ENCODE data around the gene PGF. TPM values are rescaled to one million over a fixed set of nuclear protein-coding genes. Genes with fewer than 3 reads are reported as not detected.

PGF gene
- total and polyA plus RNA-seq, 8 donors = 1.8 to 13.3 (median 6.4) TPM; not detected in 1

GRCh38 chr14:74948228-74949175 is 6.9 kb downstream of the PGF start:
- Histone ChIP-seq H3K9me3 (no peaks in the 10 kb centered on the region), H3K36me3 (no peaks in the 10 kb centered on the region), H3K27me3 (peaks cover 0 to 28% (median 0%) of the 10 kb centered on the region in 3 donors), H3K4me3 (no peak overlapping the region), H3K4me1 (peaks cover 25 to 39% (median 30%) of the 10 kb centered on the region in 4 donors), H3K27ac (peak overlapping the region in 2 of 5 donors; percentile 2 to 6)
- intact Hi-C loops (cut with DNase I; ENCODE audit: low total_unique reads) = no loop called here
- DNase-seq = no peak
- WGBS, 5 donors = 68 to 81% (median 77%) methylated on average over 22 to 23 of the region's 23 CpGs
- TF ChIP-seq POLR2A (IDR thresholded peaks at IDR 0.05) (no peak), POLR2AphosphoS5 (IDR thresholded peaks at IDR 0.05) (no peak)
- TF ChIP-seq, protein P1, sequence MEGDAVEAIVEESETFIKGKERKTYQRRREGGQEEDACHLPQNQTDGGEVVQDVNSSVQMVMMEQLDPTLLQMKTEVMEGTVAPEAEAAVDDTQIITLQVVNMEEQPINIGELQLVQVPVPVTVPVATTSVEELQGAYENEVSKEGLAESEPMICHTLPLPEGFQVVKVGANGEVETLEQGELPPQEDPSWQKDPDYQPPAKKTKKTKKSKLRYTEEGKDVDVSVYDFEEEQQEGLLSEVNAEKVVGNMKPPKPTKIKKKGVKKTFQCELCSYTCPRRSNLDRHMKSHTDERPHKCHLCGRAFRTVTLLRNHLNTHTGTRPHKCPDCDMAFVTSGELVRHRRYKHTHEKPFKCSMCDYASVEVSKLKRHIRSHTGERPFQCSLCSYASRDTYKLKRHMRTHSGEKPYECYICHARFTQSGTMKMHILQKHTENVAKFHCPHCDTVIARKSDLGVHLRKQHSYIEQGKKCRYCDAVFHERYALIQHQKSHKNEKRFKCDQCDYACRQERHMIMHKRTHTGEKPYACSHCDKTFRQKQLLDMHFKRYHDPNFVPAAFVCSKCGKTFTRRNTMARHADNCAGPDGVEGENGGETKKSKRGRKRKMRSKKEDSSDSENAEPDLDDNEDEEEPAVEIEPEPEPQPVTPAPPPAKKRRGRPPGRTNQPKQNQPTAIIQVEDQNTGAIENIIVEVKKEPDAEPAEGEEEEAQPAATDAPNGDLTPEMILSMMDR (IDR thresholded peaks at IDR 0.05) = no peak

- intact Hi-C loops (cut with DNase I; ENCODE audit: low total_unique reads) = no loop called here
Observed at GRCh38 chr14:74947353-74948227, 7.8 kb downstream of the PGF start.

GRCh38 chr14:74946659-74947281 is 8.6 kb downstream of the PGF start:
- peak overlapping the region in 1 of 5 donors; percentile 3 for H3K27ac ChIP-seq
- intact Hi-C loops (cut with DNase I; ENCODE audit: low total_unique reads) = no loop called here
- peaks cover 29 to 46% (median 36%) of the 10 kb centered on the region in 4 donors for H3K4me1 ChIP-seq
- no peaks in the 10 kb centered on the region for H3K36me3 ChIP-seq
- DNase-seq = no peak
- peak overlapping the region in 1 of 4 donors; percentile 2 for H3K4me3 ChIP-seq
- no peaks in the 10 kb centered on the region for H3K9me3 ChIP-seq
- peaks cover 0 to 14% (median 0%) of the 10 kb centered on the region in 3 donors for H3K27me3 ChIP-seq
- no peak for TF ChIP-seq POLR2AphosphoS5 (IDR thresholded peaks at IDR 0.05)
- WGBS, 5 donors = 22 to 53% (median 28%) methylated on average over 5 of the region's 5 CpGs

More at GRCh38 chr14:74947353-74948227, 7.8 kb downstream of the PGF start:
- Histone ChIP-seq H3K9me3 (no peaks in the 10 kb centered on the region), H3K4me1 (peaks cover 25 to 41% (median 33%) of the 10 kb centered on the region in 4 donors), H3K27ac (peak overlapping the region in 2 of 5 donors; percentile 3 to 6), H3K27me3 (peaks cover 0 to 21% (median 0%) of the 10 kb centered on the region in 3 donors), H3K4me3 (no peak overlapping the region), H3K36me3 (no peaks in the 10 kb centered on the region)
- TF ChIP-seq, protein P1 (IDR thresholded peaks at IDR 0.05) = no peak
- no peak for TF ChIP-seq EP300 (IDR thresholded peaks at IDR 0.05)
- no peak for DNase-seq
- 76 to 91% (median 86%) methylated on average over 12 to 13 of the region's 13 CpGs for WGBS, 5 donors

- intact Hi-C loops (cut with DNase I; ENCODE audit: low total_unique reads) = no loop called here
- no peak for TF ChIP-seq EP300 (IDR thresholded peaks at IDR 0.05)
- TF ChIP-seq, protein P1 (IDR thresholded peaks at IDR 0.05) = peak in 6 of 7 experiments; percentile 33 to 91 (median 84)
- H3K4me1 ChIP-seq = peaks cover 28 to 46% (median 36%) of the 10 kb centered on the region in 4 donors
- WGBS, 5 donors = 29 to 39% (median 35%) methylated on average over 17 of the region's 17 CpGs
- H3K27me3 ChIP-seq = peaks cover 0 to 8% (median 0%) of the 10 kb centered on the region in 3 donors
- H3K9me3 ChIP-seq = no peaks in the 10 kb centered on the region
- H3K4me3 ChIP-seq = peak overlapping the region in 1 of 4 donors; percentile 2
- DNase-seq = peak; percentile 78 to 91
- H3K36me3 ChIP-seq = no peaks in the 10 kb centered on the region
- H3K27ac ChIP-seq = peak overlapping the region in 3 of 5 donors; percentile 2 to 57 (median 24)
Observed at GRCh38 chr14:74945852-74946658, 9.3 kb downstream of the PGF start.
